Heart right ventricle (tissue), 16 donors: ENCODE results near the gene TSEN54. TPM values are rescaled to one million over a fixed set of nuclear protein-coding genes. Genes with fewer than 3 reads are reported as not detected.

ENCODE experiments used
- ATAC-seq, 8 donors: fragments of 200-7000 bp; cut with Tn5 transposase; one replicate each; pipeline ENCODE4 v1.9.1; 2020; ENCODE audit warnings: mild to moderate bottlenecking in 8 of 8, moderate library complexity in 8 of 8, moderate number of reproducible peaks in 1 of 8
- DNase-seq, 2 donors: peaks; one replicate each; pipeline ENCODE4 v3.0.0-alpha.2; 2020
- H3K27ac ChIP-seq, 10 donors: fragments of 200-600 bp; sonication (generic) in 2 of 10; one replicate each; pipeline versions ENCODE4 v1.5.0 to v1.8.0; 2020 to 2022; ENCODE audit warnings: mild to moderate bottlenecking in 3 of 10
- H3K27me3 ChIP-seq, 7 donors: fragments of 200-600 bp; one replicate each; pipeline ENCODE4 v1.8.0; 2021 to 2022; ENCODE audit warnings: mild to moderate bottlenecking in 2 of 7
- H3K36me3 ChIP-seq, 9 donors: fragments of 200-600 bp; sonication (generic) in 1 of 9; one replicate each; pipeline versions ENCODE4 v1.5.0 to v1.8.0; 2020 to 2022; ENCODE audit warnings: mild to moderate bottlenecking in 2 of 9
- H3K4me1 ChIP-seq, 9 donors: fragments of 200-600 bp; sonication (generic) in 1 of 9; one replicate each; pipeline versions ENCODE4 v1.5.0 to v1.8.0; 2020 to 2022; ENCODE audit warnings: mild to moderate bottlenecking in 4 of 9
- H3K4me3 ChIP-seq, 10 donors: fragments of 200-600 bp; sonication (generic) in 2 of 10; one replicate each; pipeline versions ENCODE4 v1.5.0 to v1.8.0; 2020 to 2022; ENCODE audit warnings: mild to moderate bottlenecking in 7 of 10, moderate library complexity in 2 of 10
- H3K9me3 ChIP-seq, 11 donors: fragments of 200-600 bp in 10 of 11; sonication (generic) in 2 of 11; one replicate each; pipeline versions ENCODE4 v1.5.0 to v1.8.0; 2013 to 2022; ENCODE audit warnings: mild to moderate bottlenecking in 2 of 11, control low read depth in 1 of 11, moderate library complexity in 1 of 11
- WGBS, 2 donors: extraction: QIAGEN DNeasy Blood & Tissue Kit; methylation state at CpG; one replicate each; pipeline ENCODE4 v1.1.7; 2013; ENCODE audit warnings: inconsistent platforms in 1 of 2; 5-methylcytosine and 5-hydroxymethylcytosine counted together
- intact Hi-C, 10 donors: fragments of 100-400 bp; cut with DNase I; formaldehyde crosslinking; loops; one replicate each; pipeline versions ENCODE4 v1.11.1 to v1.14.2; 2022
- polyA plus RNA-seq, 2 donors: library from polyadenylated mRNA; stranded (reverse); fragments of 200-250 nt; gene quantifications; one replicate each; pipeline ENCODE4 v1.2.3, GENCODE V29; 2013
- total RNA-seq, 10 donors: library from RNA; stranded (reverse); fragmentation: NEBNext Ultra II Directional in 3 of 10; extraction: Animal tissue kit (Norgen Biotek cat#: 25700) in 3 of 10; gene quantifications; one replicate each; pipeline versions ENCODE4 v1.2.1 to v1.2.4, GENCODE V29; 2021 to 2023
- TF ChIP-seq, protein P1 (sequence below), 9 donors: fragments of 200-600 bp; sonication (generic) in 2 of 9; IDR thresholded peaks; one replicate each; pipeline versions ENCODE4 v1.5.0 to v1.8.0; 2021 to 2022; ENCODE audit warnings: antibody characterized with exemption in 9 of 9, mild to moderate bottlenecking in 5 of 9, moderate library complexity in 1 of 9
- donor health status: Arrhythmogenic right ventricular cardiomyopathy.
- donor health status: ischemic (EF 13 %, LVEDD 7.1; RV severe dilation, severe dysfunction).
- donor health status: healthy with polysubstance abuse.
- donor health status: DM: no; HTN: yes; CAD: no.
- donor health status: DM: no; HTN: no; CAD: no.
- donor health status: ischemic (EF 25% LVEDD 6.9; RV normal size, moderate dysfunction).
- donor health status: ischemic (EF 25% LVEDD 5.7; RV mildly dilated, moderate dysfunction).
- donor health status: healthy.
- donor health status: DM: yes; HTN: yes; CAD: no.
- donor health status: Ischemic cardiomyopathy.
- donor health status: ischemic (EF 35%, LVEDD 5.7; RV mildly dilated, moderate dysfunction).
- donor health status: nonischemic (EF 11% LVEDD 7.7; RV severe dilation, severe dysfunction).
- donor health status: DM: yes; HTN: yes; CAD: no.
- donor health status: PGD.
- donor health status: ischemic (EF 29% LVEDD 5.4; RV normal size, mild dysfunction).
- donor health status: nonischemic (EF 23%, LVEDD 6.1; RV moderate dilation, normal function).

The TSEN54 gene
- total and polyA plus RNA-seq, 12 donors = 4.2 to 18.1 (median 6.7) TPM

GRCh38 chr17:75485688-75486087, 30.6 kb upstream of the TSEN54 start:
- WGBS, 2 donors = 72 to 76% methylated on average over 12 of the region's 12 CpGs
- DNase-seq = peak in 1 of 2 donors; percentile 22
- H3K36me3 ChIP-seq = peaks cover 0 to 23% (median 0%) of the 10 kb centered on the region in 9 donors
- peak overlapping the region in 9 of 10 donors; percentile 21 to 76 (median 54) for H3K27ac ChIP-seq
- peaks cover 18 to 71% (median 61%) of the 10 kb centered on the region in 9 donors for H3K4me1 ChIP-seq
- H3K4me3 ChIP-seq = no peak overlapping the region
- ATAC-seq = peak in 3 of 8 donors; percentile 21 to 32 (median 32)
- intact Hi-C loops = no loop called here
- no peaks in the 10 kb centered on the region for H3K27me3 ChIP-seq
- H3K9me3 ChIP-seq = no peaks in the 10 kb centered on the region
- TF ChIP-seq, protein P1, sequence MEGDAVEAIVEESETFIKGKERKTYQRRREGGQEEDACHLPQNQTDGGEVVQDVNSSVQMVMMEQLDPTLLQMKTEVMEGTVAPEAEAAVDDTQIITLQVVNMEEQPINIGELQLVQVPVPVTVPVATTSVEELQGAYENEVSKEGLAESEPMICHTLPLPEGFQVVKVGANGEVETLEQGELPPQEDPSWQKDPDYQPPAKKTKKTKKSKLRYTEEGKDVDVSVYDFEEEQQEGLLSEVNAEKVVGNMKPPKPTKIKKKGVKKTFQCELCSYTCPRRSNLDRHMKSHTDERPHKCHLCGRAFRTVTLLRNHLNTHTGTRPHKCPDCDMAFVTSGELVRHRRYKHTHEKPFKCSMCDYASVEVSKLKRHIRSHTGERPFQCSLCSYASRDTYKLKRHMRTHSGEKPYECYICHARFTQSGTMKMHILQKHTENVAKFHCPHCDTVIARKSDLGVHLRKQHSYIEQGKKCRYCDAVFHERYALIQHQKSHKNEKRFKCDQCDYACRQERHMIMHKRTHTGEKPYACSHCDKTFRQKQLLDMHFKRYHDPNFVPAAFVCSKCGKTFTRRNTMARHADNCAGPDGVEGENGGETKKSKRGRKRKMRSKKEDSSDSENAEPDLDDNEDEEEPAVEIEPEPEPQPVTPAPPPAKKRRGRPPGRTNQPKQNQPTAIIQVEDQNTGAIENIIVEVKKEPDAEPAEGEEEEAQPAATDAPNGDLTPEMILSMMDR (IDR thresholded peaks at IDR 0.05) = no peak

DNA sequence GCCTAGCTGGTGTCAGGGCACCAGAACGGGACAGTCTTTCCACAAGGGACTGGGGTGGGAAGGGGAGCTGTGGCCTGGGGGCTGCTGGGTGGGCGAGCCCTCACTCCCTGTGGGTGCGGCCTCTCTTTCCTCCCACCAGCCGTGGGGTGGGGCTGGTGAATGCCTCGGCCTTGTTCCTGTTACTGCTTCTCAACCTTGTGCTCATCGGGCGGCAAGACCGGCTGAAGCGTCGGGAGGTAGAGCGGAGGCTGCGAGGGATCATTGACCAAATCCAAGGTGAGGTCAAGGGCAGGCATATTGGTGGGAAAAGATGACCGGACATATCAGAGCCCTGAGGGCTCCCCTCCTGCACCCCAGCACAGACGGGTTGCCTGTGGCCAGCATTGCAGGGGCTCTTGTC, 30.2 kb upstream of the TSEN54 start:
- H3K27me3 ChIP-seq = no peaks in the 10 kb centered on the region
- no peak for ATAC-seq
- no peak overlapping the region for H3K4me3 ChIP-seq
- peak overlapping the region in 8 of 10 donors; percentile 21 to 81 (median 58) for H3K27ac ChIP-seq
- intact Hi-C loops = no loop called here
- H3K9me3 ChIP-seq = no peaks in the 10 kb centered on the region
- H3K36me3 ChIP-seq = peaks cover 0 to 28% (median under 1%) of the 10 kb centered on the region in 9 donors
- TF ChIP-seq, protein P1 (IDR thresholded peaks at IDR 0.05) = no peak
- H3K4me1 ChIP-seq = peaks cover 18 to 71% (median 56%) of the 10 kb centered on the region in 9 donors
- DNase-seq = peak in 1 of 2 donors; percentile 13
- WGBS, 2 donors = 77 to 80% methylated on average over 14 of the region's 14 CpGs

- DNase-seq = no peak
- TF ChIP-seq, protein P1 (IDR thresholded peaks at IDR 0.05) = no peak
- Histone ChIP-seq H3K36me3 (peaks cover 0 to 36% (median 5%) of the 10 kb centered on the region in 9 donors), H3K4me3 (no peak overlapping the region), H3K27me3 (no peaks in the 10 kb centered on the region), H3K4me1 (peaks cover 18 to 65% (median 51%) of the 10 kb centered on the region in 9 donors), H3K27ac (peak overlapping the region in 7 of 10 donors; percentile 14 to 81 (median 61)), H3K9me3 (no peaks in the 10 kb centered on the region)
- 75 to 84% methylated on average over 5 of the region's 5 CpGs for WGBS, 2 donors
- intact Hi-C loops = no loop called here
- ATAC-seq = no peak
Measured at GRCh38 chr17:75486951-75487350, 29.4 kb upstream of the TSEN54 start.

DNA sequence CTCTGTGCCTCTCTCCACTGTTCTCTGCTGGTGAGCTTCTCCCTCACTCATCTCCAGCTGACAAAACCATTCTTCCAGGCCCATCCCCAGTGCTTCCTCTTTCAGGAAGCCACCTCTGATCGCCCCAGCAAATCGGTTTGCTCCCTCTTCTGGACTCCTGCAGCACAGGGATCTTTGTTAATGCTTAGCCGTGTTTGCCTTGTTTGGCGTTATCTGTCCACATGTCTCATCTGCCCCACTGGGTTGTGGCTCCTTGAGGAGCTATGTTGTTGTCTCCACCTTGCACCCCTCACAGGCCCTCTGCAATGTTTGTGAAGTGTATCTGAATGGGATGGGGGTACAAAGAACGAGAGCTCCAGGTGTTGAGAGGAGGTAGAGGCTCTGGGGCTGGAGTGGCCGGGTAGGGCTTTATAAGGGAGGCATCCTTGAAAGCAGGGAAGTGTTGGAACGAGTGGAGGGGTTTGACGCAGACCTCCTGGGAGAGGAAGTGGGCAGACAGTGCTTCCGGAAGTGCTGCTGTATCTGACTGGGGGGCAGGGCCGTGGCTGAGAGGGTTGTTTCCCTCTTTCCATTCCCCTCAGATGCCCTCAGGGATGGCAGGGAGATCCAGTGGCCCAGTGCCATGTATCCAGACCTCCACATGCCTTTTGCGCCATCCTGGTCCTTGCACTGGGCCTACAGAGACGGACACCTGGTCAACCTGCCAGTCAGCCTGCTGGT, 28.8 kb upstream of the TSEN54 start:
- TF ChIP-seq, protein P1 (IDR thresholded peaks at IDR 0.05) = no peak
- peaks cover 0 to 41% (median 5%) of the 10 kb centered on the region in 9 donors for H3K36me3 ChIP-seq
- H3K9me3 ChIP-seq = no peaks in the 10 kb centered on the region
- peak overlapping the region in 1 of 10 donors; percentile 3 for H3K4me3 ChIP-seq
- peak in 7 of 8 donors; percentile 27 to 60 (median 43) for ATAC-seq
- H3K4me1 ChIP-seq = peaks cover 18 to 65% (median 51%) of the 10 kb centered on the region in 9 donors
- intact Hi-C loops = no loop called here
- WGBS, 2 donors = 49 to 61% methylated on average over 12 of the region's 12 CpGs
- H3K27ac ChIP-seq = peak overlapping the region in 8 of 10 donors; percentile 0 to 81 (median 60)
- DNase-seq = peak in 1 of 2 donors; percentile 36
- no peaks in the 10 kb centered on the region for H3K27me3 ChIP-seq
